NCI-H2196 treated with DMSO at 0.1 percent for 48 hours (cell line): ENCODE results near the gene IL17REL.
"Not testable (repeated sequence)": the region's sequence is repeated elsewhere in the genome, so short reads cannot be mapped to it uniquely, and the experiment has no call there.

Experiments
- DNase-seq: peaks from one replicate; lab custom pipeline; 2025; ENCODE audit not compliant: unreplicated experiment; lab: John Stamatoyannopoulos, UW

IL17REL gene

GRCh38 chr22:49992921-49993648, 19.5 kb downstream of the IL17REL start:
- no peak for DNase-seq

DNA sequence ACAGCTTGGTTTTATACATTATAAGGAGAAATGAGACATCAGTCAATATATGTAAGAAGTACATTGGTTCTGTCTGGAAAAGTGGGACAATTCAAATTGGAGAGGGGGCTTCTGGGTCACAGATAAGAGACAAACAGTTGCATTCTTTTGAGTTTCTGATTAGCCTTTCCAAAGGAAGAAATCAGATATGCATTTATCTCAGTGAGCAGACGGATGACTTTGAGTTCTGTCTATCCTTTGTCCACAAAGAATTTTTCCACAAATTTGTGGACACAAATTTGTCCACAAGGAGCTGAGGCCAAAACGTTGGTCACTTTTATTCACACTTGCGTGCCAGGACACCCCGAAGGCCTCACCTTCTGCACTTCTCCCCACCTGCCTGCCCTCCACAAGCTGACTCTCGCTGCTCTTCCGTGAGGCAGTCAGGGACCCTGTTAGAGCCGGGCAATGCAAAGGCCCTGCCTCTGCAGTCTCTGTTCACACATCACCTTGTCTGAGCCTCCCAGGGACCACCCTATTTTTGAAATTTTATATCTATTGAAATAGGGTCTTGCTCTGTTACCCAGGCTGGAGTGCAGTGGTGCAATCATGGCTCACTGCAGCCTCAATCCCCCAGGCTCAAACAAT, 20.5 kb downstream of the IL17REL start:
- DNase-seq: no peak

DNA sequence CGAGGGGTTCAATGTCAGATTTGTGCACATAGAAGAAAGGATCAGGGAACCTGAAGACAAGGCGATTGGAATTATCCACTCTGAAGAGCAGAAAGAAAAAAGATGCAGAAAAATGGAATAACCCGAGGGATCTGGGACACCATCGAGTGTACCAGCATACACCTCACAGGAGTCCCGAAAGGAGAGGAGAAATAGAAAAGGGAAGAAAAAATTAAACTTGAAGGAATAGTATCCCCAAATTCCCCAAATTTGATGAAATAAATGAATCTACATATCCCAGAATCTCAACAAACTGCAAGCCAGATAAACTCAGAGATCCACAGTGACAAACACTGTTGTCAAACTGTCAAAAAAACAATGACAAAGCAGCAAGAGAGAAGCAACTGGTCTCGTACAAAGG, 21.4 kb downstream of the IL17REL start:
- DNase-seq: no peak

- DNase-seq: not testable (repeated sequence)
Observed at GRCh38 chr22:49989826-49990225, 22.7 kb downstream of the IL17REL start.

- DNase-seq: no peak
Observed at GRCh38 chr22:49986325-49986724, 26.2 kb downstream of the IL17REL start.

- DNase-seq: no peak
Observed at GRCh38 chr22:49983148-49984042, 29.2 kb downstream of the IL17REL start.

- not testable (repeated sequence) for DNase-seq
Observed at GRCh38 chr22:49981799-49982198, 30.8 kb downstream of the IL17REL start.

GRCh38 chr22:49979587-49980264, 32.8 kb downstream of the IL17REL start:
- no peak for DNase-seq

DNA sequence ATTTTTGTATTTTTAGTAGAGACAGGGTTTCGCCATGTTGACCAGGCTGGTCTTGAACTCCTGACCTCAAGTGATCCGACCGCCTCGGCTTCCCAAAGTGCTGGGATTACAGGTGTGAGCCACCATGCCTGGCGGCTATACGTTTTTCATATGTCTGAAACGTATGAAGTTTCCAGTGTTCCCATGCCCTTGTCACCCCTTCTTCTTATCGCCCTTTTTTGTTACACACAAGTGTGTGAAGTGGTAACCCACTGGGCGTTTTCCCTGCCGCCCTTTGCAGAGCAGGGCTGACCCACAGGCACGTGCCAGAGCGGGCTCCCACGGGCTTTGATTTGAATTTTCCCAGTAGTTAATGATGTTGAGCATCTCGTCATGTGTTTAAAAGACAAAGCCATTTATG, 35.0 kb downstream of the IL17REL start:
- DNase-seq: no peak

- DNase-seq: no peak
Observed at GRCh38 chr22:49976439-49977175, 36.0 kb downstream of the IL17REL start.

- no peak for DNase-seq
Observed at GRCh38 chr22:49975543-49976389, 36.8 kb downstream of the IL17REL start.

- DNase-seq: no peak
Observed at GRCh38 chr22:49973018-49973961, 39.3 kb downstream of the IL17REL start.

DNA sequence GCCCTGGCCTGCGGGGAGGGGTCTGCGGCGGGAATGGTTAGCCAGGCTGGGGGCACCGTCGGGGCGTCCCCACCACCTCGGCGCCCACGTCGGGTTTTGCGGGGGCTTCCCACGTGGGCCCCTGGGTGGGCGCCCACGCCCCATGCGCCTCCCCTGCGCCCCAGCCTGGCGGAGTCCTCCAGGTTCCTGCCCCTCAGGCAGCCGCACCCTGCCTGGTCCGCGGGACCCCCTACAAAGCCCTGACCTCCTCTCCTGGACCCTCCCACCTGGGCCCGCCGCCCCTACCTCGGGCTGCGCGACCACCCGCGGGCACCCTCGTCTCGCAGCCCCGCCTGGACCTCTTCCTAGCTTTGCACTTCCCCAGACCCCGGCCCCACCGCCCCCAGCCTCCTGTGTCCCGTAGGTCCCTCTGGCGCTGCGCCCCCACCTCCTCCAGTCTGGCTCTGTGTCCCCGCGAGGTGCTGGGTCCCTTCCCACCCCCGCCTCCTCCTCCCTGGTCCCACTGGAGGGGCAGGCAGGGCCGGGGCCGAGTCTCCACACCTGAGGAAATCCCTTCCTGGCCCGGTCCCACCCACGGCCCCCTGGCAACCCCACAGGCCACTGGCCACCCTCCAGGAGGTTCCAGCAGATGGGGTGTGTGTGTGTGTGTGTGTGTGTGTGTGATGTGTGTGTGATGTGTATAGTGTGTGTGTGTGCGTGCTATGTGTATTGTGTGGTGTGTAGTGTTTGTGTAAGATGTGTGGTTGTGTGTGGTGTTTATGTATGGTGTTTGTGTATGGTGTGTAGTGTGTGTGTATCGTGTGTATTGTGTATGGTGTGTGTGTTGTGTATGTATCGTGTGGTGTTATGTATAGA, 40.2 kb downstream of the IL17REL start:
- no peak for DNase-seq

- DNase-seq: no peak
Observed at GRCh38 chr22:49971232-49972162, 41.1 kb downstream of the IL17REL start.

- DNase-seq: peak; percentile 65
Observed at GRCh38 chr22:49970528-49971231, 41.9 kb downstream of the IL17REL start.
